ENCODE results near the gene OR11H7. TPM values are rescaled to one million over a fixed set of nuclear protein-coding genes. Genes with fewer than 3 reads are reported as not detected.
"Not testable (repeated sequence)": the region's sequence is repeated elsewhere in the genome, so short reads cannot be mapped to it uniquely, and the experiment has no call there.

The OR11H7 gene
- total RNA-seq, 2 experiments from 2014 or later: not detected

DNA sequence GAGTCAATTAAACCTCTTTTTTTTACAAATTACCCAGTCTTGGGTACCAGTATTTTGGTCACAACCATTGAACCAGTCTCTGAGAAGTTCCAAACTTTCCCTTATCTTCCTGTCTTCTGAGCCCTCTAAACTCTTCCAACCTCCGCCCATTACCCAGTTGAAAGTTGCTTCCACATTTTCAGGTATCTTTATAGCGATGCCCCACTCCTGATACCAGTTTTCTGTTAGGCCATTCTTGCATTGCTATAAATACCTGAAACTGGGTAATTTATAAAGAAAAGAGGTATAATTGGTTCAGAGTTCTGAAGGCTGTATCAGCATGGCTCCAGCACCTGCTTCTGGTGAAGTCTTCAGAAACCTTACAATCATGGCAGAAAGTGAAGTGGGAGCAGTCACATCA, 45.3 kb downstream of the OR11H7 start:
- no peaks in the 10 kb centered on the region for H3K27me3 Mint-ChIP-seq
- peaks cover 9% of the 10 kb centered on the region for H3K4me1 Mint-ChIP-seq (ENCODE audit: low read depth)

DNA sequence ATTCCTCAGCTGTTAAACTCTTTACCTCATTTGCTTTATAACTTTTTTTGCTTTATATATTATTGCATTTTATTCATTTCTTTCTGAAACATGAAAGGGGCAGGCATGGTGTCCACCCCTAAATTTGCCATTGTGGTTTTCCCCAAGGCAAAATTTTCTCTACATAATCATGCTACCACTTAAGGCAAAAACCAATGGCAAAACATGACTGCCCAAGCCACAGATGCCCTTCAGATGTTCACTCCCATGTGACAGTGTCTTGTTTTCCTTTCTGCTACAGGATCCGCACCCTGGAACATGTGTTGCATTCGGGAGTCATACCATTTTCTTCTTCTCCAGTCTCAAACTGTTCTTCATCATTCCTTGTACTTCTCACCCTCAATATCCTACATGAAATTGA, 48.6 kb downstream of the OR11H7 start:
- TF ChIP-seq, protein P1, sequence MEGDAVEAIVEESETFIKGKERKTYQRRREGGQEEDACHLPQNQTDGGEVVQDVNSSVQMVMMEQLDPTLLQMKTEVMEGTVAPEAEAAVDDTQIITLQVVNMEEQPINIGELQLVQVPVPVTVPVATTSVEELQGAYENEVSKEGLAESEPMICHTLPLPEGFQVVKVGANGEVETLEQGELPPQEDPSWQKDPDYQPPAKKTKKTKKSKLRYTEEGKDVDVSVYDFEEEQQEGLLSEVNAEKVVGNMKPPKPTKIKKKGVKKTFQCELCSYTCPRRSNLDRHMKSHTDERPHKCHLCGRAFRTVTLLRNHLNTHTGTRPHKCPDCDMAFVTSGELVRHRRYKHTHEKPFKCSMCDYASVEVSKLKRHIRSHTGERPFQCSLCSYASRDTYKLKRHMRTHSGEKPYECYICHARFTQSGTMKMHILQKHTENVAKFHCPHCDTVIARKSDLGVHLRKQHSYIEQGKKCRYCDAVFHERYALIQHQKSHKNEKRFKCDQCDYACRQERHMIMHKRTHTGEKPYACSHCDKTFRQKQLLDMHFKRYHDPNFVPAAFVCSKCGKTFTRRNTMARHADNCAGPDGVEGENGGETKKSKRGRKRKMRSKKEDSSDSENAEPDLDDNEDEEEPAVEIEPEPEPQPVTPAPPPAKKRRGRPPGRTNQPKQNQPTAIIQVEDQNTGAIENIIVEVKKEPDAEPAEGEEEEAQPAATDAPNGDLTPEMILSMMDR (IDR thresholded peaks at IDR 0.05): no peak
- H3K27me3 Mint-ChIP-seq: no peaks in the 10 kb centered on the region
- H3K36me3 Mint-ChIP-seq (ENCODE audit: low read depth): peaks cover 90% of the 10 kb centered on the region
- Histone ChIP-seq H3K4me1 (ENCODE audit: insufficient read depth, low read length) (peaks cover 17% of the 10 kb centered on the region), H3K27ac (ENCODE audit: low read depth in 1 of 2, low read length in 2 of 2) (no peak overlapping the region), H3K36me3 (ENCODE audit: insufficient read depth, low read length) (no peaks in the 10 kb centered on the region), H3K9me3 (ENCODE audit: control insufficient read depth in 1 of 2, insufficient read depth in 1 of 2, low read length in 2 of 2) (peaks cover 15 to 21% of the 10 kb centered on the region in 2 experiments), H3K4me3 (ENCODE audit: low read length) (no peak overlapping the region), H3K27me3 (ENCODE audit: control insufficient read depth in 1 of 2, insufficient read depth in 2 of 2, low read length in 2 of 2) (no peaks in the 10 kb centered on the region)
- peaks cover 28% of the 10 kb centered on the region for H3K4me1 Mint-ChIP-seq (ENCODE audit: low read depth)
- H3K9me3 Mint-ChIP-seq: peaks cover 11% of the 10 kb centered on the region
- DNase-seq (no peak), ATAC-seq (ENCODE audit: poor library complexity) (no peak)
- no peak overlapping the region for H3K4me3 Mint-ChIP-seq
- ChIA-PET CTCF (no interaction called here), POLR2A (no interaction called here)
- intact Hi-C loops (cut with DNase I, micrococcal nuclease): no loop called here
- no peak overlapping the region for H3K27ac Mint-ChIP-seq

More for the DNA sequence above, 45.3 kb downstream of the OR11H7 start:
- Histone ChIP-seq H3K4me3 (ENCODE audit: low read length) (no peak overlapping the region), H3K9me3 (ENCODE audit: control insufficient read depth in 1 of 2, insufficient read depth in 1 of 2, low read length in 2 of 2) (peaks cover 16 to 23% of the 10 kb centered on the region in 2 experiments), H3K4me1 (ENCODE audit: insufficient read depth, low read length) (peaks cover 4% of the 10 kb centered on the region), H3K36me3 (ENCODE audit: insufficient read depth, low read length) (no peaks in the 10 kb centered on the region), H3K27me3 (ENCODE audit: control insufficient read depth in 1 of 2, insufficient read depth in 2 of 2, low read length in 2 of 2) (no peaks in the 10 kb centered on the region), H3K27ac (ENCODE audit: low read depth in 1 of 2, low read length in 2 of 2) (no peak overlapping the region)
- CTCF ChIA-PET: no interaction called here
- no peak for ATAC-seq (ENCODE audit: poor library complexity)
- DNase-seq: no peak
- H3K4me3 Mint-ChIP-seq: no peak overlapping the region
- TF ChIP-seq, protein P1 (IDR thresholded peaks at IDR 0.05): no peak
- H3K27ac Mint-ChIP-seq: no peak overlapping the region
- POLR2A ChIA-PET: no interaction called here
- H3K36me3 Mint-ChIP-seq (ENCODE audit: low read depth): peaks cover 80% of the 10 kb centered on the region
- intact Hi-C loops (cut with DNase I, micrococcal nuclease): no loop called here
- H3K9me3 Mint-ChIP-seq: peaks cover 17% of the 10 kb centered on the region

- Mint-ChIP-seq H3K36me3 (ENCODE audit: low read depth) (peaks cover 90% of the 10 kb centered on the region), H3K9me3 (peaks cover 9% of the 10 kb centered on the region), H3K27ac (peak overlapping the region; percentile 0), H3K27me3 (no peaks in the 10 kb centered on the region), H3K4me3 (no peak overlapping the region), H3K4me1 (ENCODE audit: low read depth) (peaks cover 28% of the 10 kb centered on the region)
- Histone ChIP-seq H3K27me3 (ENCODE audit: control insufficient read depth in 1 of 2, insufficient read depth in 2 of 2, low read length in 2 of 2) (no peaks in the 10 kb centered on the region), H3K27ac (ENCODE audit: low read depth in 1 of 2, low read length in 2 of 2) (no peak overlapping the region), H3K4me3 (ENCODE audit: low read length) (no peak overlapping the region), H3K9me3 (ENCODE audit: control insufficient read depth in 1 of 2, insufficient read depth in 1 of 2, low read length in 2 of 2) (peaks cover 9 to 12% of the 10 kb centered on the region in 2 experiments), H3K4me1 (ENCODE audit: insufficient read depth, low read length) (peaks cover 17% of the 10 kb centered on the region), H3K36me3 (ENCODE audit: insufficient read depth, low read length) (no peaks in the 10 kb centered on the region)
- ATAC-seq (ENCODE audit: poor library complexity) (no peak), DNase-seq (peak in 5 of 14 experiments; percentile 5 to 66 (median 17))
- POLR2A ChIA-PET: no interaction called here
- intact Hi-C loops (cut with DNase I, micrococcal nuclease): no loop called here
- TF ChIP-seq, protein P1 (IDR thresholded peaks at IDR 0.05): no peak
- CTCF ChIA-PET: no interaction called here
These were observed 49.6 kb downstream of the OR11H7 start for GRCh38 chr14:20278414-20278813.

DNA sequence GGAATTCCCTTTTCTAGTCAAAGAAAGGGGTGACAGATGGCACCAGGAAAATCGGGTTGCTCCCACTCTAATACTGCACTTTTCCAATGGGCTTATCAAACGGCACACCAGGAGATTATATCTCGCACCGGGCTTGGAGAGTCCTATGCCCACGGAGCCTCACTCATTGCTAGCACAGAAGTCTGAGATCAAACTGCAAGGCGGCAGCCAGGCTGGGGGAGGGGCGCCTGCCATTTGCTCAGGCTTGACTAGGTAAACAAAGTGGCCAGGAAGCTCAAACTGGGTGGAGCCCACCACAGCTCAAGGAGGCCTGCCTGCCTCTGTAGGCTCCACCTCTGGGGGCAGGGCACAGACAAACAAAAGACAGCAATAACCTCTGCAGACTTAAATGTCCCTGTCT, 51.5 kb downstream of the OR11H7 start:
- H3K4me3 Mint-ChIP-seq; H3K27me3 Mint-ChIP-seq; ATAC-seq (ENCODE audit: poor library complexity); H3K27ac Mint-ChIP-seq; H3K4me3 ChIP-seq (ENCODE audit: low read length); H3K27me3 ChIP-seq (ENCODE audit: control insufficient read depth in 1 of 2, insufficient read depth in 2 of 2, low read length in 2 of 2); H3K9me3 Mint-ChIP-seq; CTCF ChIA-PET; intact Hi-C loops (cut with DNase I, micrococcal nuclease); H3K27ac ChIP-seq (ENCODE audit: low read depth in 1 of 2, low read length in 2 of 2); POLR2A ChIA-PET; H3K36me3 ChIP-seq (ENCODE audit: insufficient read depth, low read length): not testable (repeated sequence)
- peak in 5 of 14 experiments; percentile 7 to 43 (median 12) for DNase-seq
- Histone ChIP-seq H3K9me3 (ENCODE audit: control insufficient read depth in 1 of 2, insufficient read depth in 1 of 2, low read length in 2 of 2) (peaks cover 0 to 12% of the 10 kb centered on the region in 2 experiments), H3K4me1 (ENCODE audit: insufficient read depth, low read length) (peaks cover 17% of the 10 kb centered on the region)
- Mint-ChIP-seq H3K4me1 (ENCODE audit: low read depth) (peaks cover 28% of the 10 kb centered on the region), H3K36me3 (ENCODE audit: low read depth) (peaks cover 87% of the 10 kb centered on the region)

Measured in CD4-positive, alpha-beta T cell (primary cell).